Measurements from ENCODE around the gene GRAP. TPM values are rescaled to one million over a fixed set of nuclear protein-coding genes. Genes with fewer than 3 reads are reported as not detected.

The GRAP gene
- total and polyA plus RNA-seq, 12 donors = 0.99 to 3.7 (median 2.3) TPM

DNA sequence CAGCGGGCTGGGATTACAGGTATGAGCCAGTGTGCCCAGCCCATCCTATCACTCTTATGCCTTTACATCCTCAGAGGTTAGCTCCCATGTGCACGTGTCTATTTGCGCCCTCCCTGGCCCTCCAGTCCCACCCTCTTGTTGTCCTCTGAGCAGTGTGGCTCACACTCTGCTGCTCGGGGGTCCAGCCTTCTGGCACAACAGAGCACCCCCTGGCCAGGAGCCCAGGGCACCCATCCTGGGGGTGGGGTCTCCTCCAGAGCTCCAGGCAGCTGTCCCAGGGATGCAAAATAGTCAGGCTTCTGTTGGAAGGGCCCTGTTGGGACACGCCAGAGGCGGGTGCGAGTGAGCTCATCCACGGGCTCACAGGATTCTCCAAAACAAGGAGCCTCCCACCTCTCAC lies 30.5 kb downstream of the GRAP start:
- DNase-seq (no peak), ATAC-seq (no peak)
- TF ChIP-seq, protein P1, sequence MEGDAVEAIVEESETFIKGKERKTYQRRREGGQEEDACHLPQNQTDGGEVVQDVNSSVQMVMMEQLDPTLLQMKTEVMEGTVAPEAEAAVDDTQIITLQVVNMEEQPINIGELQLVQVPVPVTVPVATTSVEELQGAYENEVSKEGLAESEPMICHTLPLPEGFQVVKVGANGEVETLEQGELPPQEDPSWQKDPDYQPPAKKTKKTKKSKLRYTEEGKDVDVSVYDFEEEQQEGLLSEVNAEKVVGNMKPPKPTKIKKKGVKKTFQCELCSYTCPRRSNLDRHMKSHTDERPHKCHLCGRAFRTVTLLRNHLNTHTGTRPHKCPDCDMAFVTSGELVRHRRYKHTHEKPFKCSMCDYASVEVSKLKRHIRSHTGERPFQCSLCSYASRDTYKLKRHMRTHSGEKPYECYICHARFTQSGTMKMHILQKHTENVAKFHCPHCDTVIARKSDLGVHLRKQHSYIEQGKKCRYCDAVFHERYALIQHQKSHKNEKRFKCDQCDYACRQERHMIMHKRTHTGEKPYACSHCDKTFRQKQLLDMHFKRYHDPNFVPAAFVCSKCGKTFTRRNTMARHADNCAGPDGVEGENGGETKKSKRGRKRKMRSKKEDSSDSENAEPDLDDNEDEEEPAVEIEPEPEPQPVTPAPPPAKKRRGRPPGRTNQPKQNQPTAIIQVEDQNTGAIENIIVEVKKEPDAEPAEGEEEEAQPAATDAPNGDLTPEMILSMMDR (IDR thresholded peaks at IDR 0.05) = no peak
- Histone ChIP-seq H3K4me1 (no peaks in the 10 kb centered on the region), H3K27me3 (peaks cover 0 to 8% (median 0%) of the 10 kb centered on the region in 7 donors), H3K36me3 (peaks cover 0 to 3% (median 0%) of the 10 kb centered on the region in 9 donors), H3K9me3 (no peaks in the 10 kb centered on the region), H3K4me3 (no peak overlapping the region), H3K27ac (no peak overlapping the region)
- intact Hi-C loops (cut with DNase I) = no loop called here
- 86 to 88% methylated on average over 8 of the region's 8 CpGs for WGBS, 2 donors

DNA sequence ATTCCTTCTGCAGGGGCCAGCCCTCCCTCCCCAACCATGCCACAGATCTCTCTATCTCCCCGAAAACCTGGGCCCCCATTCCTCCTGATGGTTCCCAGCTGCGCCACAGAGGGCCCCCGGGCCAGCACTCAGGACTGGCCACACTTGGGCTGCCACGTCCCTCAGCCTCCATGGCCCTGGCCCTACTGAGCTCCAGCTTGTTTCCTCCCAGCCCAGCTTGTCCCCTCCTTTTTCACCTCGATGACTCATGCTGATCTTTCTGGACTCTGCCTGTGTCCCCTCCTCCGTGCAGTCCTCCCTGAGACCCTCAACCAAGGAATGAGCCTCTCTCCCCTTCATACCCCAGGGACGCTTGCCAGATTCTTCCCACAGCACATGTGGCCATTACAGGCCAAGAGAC lies 31.3 kb downstream of the GRAP start:
- WGBS, 2 donors = 81 to 84% methylated on average over 7 of the region's 7 CpGs
- Histone ChIP-seq H3K9me3 (no peaks in the 10 kb centered on the region), H3K36me3 (no peaks in the 10 kb centered on the region), H3K27me3 (peaks cover 0 to 8% (median 0%) of the 10 kb centered on the region in 7 donors), H3K4me3 (no peak overlapping the region), H3K4me1 (no peaks in the 10 kb centered on the region), H3K27ac (no peak overlapping the region)
- TF ChIP-seq, protein P1 (IDR thresholded peaks at IDR 0.05) = no peak
- ATAC-seq (no peak), DNase-seq (no peak)
- intact Hi-C loops (cut with DNase I) = no loop called here

DNA sequence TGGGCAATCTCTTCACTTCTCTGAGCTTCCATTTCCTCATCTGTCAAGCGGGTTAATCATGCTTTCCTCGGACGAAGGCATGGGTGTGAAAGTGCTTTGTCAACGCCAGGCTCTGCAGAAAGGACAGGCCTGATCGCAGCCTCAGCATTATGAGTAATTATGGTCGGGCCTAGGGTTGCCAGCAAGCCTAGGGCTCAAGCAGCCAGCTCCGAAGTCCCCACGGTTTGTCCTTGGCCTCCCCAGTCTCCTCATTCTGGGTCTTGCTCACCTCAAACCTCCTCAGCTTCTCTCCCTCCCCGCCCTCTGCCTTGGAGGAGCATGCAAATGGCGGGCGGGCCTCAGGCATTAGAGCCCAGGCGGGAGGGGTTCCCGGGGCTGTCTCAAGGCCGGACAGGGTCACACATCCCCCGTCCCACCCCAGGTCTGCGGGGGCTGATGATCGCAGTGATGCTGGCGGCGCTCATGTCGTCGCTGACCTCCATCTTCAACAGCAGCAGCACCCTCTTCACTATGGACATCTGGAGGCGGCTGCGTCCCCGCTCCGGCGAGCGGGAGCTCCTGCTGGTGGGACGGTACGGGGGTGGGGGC lies 32.0 kb downstream of the GRAP start:
- H3K36me3 ChIP-seq = no peaks in the 10 kb centered on the region
- H3K9me3 ChIP-seq = no peaks in the 10 kb centered on the region
- no peak overlapping the region for H3K4me3 ChIP-seq
- no peak overlapping the region for H3K27ac ChIP-seq
- intact Hi-C loops (cut with DNase I) = no loop called here
- DNase-seq (no peak), ATAC-seq (no peak)
- peaks cover 0 to 8% (median 0%) of the 10 kb centered on the region in 7 donors for H3K27me3 ChIP-seq
- 80 to 81% methylated on average over 29 of the region's 29 CpGs for WGBS, 2 donors
- TF ChIP-seq, protein P1 (IDR thresholded peaks at IDR 0.05) = no peak
- no peaks in the 10 kb centered on the region for H3K4me1 ChIP-seq

DNA sequence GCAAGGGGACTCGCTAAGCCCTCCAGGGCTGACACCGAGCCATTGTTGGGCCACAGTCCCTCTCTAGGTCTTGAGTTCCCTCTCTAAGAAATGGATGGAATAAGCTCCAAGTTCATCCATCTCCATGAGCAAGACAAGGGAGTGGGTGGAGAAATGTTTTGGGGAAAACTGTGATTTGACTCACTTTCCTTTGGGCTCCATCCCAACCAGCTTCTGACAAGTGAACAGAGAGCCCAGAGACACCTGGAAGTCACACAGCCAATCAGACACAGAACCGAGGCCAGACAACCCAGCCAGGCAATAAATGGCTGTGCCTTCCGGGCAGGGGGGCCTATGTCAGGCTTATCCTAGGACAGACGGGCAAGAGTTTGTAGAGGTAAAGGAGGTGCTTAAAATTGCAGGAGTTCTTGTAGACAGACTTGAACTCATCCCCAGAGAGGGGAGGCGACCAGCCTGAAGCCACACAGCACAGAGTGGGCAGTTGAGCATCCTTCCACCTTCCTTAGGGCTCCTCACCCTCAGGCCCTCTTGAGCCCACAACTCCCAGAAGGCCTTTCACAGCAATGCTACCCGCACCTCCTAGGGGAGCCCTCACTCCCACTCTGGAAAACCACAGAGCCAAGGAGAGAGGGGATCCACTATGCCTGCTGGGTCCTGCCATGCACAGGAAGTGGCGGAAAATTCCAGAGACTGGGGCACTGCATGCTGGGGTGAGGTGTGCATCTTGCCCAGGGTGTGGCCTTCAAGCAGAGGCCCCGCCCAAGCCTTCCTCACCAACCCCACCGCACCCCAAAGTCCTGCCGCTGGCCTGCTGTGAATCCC lies 32.7 kb downstream of the GRAP start:
- Histone ChIP-seq H3K4me1 (no peaks in the 10 kb centered on the region), H3K9me3 (no peaks in the 10 kb centered on the region), H3K36me3 (no peaks in the 10 kb centered on the region), H3K27me3 (peaks cover 0 to 8% (median 0%) of the 10 kb centered on the region in 7 donors), H3K27ac (no peak overlapping the region), H3K4me3 (no peak overlapping the region)
- DNase-seq (no peak), ATAC-seq (no peak)
- TF ChIP-seq, protein P1 (IDR thresholded peaks at IDR 0.05) = no peak
- intact Hi-C loops (cut with DNase I) = loop anchor here in 1 of 10 donors (2.0 kb wide), 1 partner anchor 37 kb away; no protein-coding TSS in a partner anchor
- WGBS, 2 donors = 93% methylated on average over 11 of the region's 11 CpGs
